GM18508 (cell line): ENCODE data around the gene COX7A1.
A peak's percentile ranks its signal among the peaks of the same experiment; 100 is the strongest.
"Not testable (repeated sequence)": the region's sequence is repeated elsewhere in the genome, so short reads cannot be mapped to it uniquely, and the experiment has no call there.

Source experiments
- ATAC-seq: cut with Tn5 transposase; IDR thresholded peaks from one replicate; pipeline ENCODE4 v1.9.1; 2021; ENCODE audit warnings: moderate number of reproducible peaks; ENCODE audit not compliant: insufficient read depth, unreplicated experiment

COX7A1 gene

DNA sequence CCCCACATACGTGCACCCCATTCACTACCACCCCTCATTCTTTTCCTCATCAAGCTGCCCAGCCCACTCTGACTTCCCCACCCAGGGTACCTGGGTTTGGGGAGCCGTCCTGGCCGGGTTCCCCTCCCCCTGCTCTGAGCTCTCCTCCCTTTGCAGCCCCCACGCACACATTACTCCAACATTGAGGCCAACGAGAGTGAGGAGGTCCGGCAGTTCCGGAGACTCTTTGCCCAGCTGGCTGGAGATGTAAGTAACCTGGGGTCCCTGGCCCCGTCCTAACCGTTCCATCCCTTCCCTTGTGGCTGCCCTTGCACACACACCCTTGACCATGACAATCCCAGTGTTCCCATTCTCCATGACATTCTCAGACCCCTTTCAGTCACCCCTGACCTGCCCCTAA, 9.8 kb downstream of the COX7A1 start:
- no peak for ATAC-seq

DNA sequence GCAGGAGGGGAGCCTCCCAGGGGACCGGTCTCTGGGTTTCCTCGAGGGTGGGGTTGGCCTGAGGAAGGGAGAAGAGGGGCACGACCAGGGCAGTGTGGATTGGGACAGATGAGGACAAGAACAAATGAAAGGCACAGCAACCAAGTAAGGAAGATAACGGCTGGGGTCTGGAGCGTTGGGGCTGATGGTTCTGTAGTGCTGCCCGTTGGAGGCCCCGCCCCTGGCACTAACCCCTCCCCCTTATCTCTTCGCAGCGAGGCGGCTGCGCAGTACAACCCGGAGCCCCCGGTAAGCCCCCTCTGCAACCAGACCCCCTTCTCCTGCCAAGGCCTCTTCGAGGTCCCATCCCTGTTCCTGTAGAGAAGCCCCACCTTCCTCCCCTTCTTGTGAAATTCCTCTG, 10.2 kb downstream of the COX7A1 start:
- ATAC-seq, result no peak

- ATAC-seq, result no peak
Measured at GRCh38 chr19:36141039-36141927, 11.0 kb downstream of the COX7A1 start.

DNA sequence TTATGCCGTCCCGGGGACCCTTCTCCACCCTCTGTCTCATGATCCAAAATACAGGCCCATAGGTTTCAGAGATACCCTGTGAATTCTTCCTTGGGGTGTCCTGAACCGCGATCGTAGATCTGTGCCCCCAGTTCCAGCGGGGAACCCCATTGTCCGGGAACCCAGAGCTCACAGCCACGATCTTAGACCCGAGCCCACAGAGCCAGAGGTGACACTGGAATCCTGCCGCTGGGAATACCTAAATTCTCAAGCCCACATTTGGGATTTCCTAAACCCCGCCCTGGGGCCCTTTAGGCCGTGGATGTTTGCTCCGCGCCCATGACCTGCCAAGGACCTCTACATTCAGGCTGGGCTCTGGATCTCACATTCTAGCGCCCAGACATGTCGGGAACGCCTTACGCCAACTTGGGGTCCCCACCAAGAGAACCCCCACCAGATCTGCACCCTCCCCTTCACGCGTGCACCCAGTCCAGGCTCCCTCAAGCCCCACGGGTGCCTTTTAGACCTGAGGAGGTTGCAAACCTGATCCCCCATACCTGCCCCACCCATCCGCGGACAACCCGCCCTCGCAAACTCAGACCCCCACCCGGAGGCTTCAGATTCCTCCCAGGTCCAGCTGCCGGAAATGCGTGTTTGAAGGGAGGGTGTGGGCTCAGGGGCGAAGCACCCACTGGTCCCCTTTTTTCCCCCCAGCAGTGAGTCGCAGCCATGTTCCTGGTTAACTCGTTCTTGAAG, 11.8 kb downstream of the COX7A1 start:
- ATAC-seq, result no peak

DNA sequence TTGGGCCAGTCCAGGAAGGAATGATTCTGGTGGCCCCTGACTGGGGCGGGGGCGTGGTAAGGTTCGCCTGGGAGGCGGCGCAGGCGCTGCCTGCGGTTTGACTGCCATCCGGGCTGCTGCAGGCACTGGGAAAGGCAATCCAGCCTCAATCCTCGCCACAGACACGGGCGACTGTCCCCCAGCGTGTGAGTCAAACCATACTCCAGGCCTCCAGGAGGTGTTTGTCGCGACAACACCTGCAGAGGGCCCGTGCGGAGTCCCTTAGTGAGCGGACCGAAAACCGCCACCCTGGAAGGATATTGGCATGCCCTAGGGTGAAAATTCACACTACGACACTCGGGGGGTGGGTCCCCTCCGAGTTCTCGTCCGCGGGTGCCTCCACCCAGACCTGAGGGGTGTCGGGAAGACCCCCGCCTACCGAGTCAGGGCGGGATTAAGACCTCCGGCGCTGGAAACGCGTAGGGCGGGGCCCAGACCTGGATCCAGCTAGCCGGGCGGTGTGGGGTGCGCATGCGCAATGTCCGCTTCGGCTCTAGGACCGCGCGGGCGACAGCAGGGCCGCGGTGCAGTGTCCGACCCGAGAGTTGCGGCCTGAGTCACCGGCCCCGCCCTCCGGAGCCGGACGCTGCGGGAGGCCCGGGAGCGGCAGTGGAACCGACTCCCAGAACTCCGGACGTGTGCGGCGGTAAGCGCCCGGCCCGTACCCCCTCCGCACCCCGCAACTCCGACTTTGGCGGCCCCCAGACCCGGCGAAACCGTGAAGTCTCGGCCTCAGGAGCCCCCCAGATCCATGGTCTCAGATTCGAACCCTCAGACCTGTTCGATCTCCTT, 12.6 kb downstream of the COX7A1 start, which contains the start of gene CAPNS1:
Gene CAPNS1, plus strand, starts transcription at position 594 of the 831 bp plus-strand sequence. CDS start 946 bp downstream, outside the sequence.
- peak; percentile 45 for ATAC-seq

GRCh38 chr19:36139120-36139472, 13.2 kb downstream of the COX7A1 start:
- no peak for ATAC-seq

GRCh38 chr19:36136964-36137686, 15.1 kb downstream of the COX7A1 start:
- no peak for ATAC-seq

DNA sequence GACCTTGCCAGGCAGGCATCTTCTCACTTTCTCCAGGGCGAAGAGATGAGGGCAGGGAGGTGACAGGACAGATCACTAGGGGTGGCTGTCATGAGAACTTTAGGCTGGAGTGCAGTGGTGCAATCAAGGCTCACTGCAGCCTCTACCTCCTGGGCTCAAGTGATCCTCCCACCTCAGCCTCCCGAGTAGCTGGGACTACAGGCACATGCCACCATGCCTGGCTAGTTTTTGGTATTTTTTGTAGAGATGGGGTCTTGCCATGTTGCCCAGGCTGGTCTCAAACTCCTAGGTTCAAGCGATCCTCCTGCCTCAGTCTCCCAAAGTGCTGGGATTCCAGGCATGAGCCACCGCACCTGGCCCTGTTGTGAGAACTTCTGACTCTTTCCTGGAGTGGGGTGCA, 17.4 kb downstream of the COX7A1 start:
- ATAC-seq, result not testable (repeated sequence)

GRCh38 chr19:36131221-36131620, 21.0 kb downstream of the COX7A1 start:
- not testable (repeated sequence) for ATAC-seq

DNA sequence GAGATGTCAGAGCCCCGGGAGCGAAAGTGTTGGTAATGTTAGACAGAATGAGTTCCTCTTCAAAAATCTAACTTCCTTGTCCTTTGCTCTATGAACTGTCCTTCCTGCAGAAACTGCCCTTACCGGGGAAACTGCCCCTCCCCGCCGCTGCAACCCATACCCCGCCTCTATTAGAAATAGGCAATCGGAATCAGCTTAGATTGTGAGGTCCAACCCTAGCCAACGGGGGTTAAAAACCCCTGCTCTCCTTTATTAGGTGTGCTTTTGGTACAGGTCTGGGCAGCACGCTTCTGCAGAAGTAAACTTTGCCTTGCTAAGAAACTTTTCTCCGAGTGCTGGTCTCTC, 23.9 kb downstream of the COX7A1 start:
- ATAC-seq, result no peak

- ATAC-seq, result no peak
Measured at GRCh38 chr19:36125557-36125956, 26.7 kb downstream of the COX7A1 start.

DNA sequence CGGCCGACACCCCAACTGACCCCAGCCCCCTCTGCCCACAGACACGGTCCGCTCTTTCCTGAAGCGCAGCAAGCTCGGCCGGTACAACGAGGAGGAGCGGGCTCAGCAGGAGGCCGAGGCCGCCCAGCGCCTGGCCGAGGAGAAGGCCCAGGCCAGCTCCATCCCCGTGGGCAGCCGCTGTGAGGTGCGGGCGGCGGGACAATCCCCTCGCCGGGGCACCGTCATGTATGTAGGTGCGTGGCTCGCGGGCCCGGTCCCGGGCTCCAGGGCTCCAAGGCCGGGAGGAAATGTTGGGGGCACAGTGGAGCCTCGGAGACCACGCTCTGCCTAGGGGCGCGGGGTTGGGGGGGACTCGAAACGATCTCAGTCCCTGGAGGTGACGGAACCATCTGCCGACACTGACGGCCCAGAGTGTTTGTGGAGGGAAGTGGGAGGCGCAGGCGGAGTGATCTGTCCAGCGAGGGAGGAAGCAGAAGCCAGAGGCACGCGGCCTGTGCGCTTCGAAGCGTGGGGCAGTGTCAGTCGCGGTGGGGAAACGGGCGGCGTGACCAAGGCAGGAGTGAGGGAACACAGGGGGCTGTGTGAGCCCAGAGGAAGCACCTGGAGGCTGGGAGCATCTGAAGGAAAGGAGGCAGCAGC, 30.6 kb downstream of the COX7A1 start:
- no peak for ATAC-seq

GRCh38 chr19:36120984-36121358, 31.3 kb downstream of the COX7A1 start:
- ATAC-seq, result no peak

GRCh38 chr19:36120092-36120983, 31.9 kb downstream of the COX7A1 start:
- ATAC-seq, result no peak

GRCh38 chr19:36116344-36116637, 36.0 kb downstream of the COX7A1 start:
- no peak for ATAC-seq

GRCh38 chr19:36115453-36116343, 36.5 kb downstream of the COX7A1 start, which contains the start of gene TBCB:
TBCB (plus strand) TSS chr19:36115468; CDS start chr19:36115561, 93 bp downstream.
- ATAC-seq, result no peak

DNA sequence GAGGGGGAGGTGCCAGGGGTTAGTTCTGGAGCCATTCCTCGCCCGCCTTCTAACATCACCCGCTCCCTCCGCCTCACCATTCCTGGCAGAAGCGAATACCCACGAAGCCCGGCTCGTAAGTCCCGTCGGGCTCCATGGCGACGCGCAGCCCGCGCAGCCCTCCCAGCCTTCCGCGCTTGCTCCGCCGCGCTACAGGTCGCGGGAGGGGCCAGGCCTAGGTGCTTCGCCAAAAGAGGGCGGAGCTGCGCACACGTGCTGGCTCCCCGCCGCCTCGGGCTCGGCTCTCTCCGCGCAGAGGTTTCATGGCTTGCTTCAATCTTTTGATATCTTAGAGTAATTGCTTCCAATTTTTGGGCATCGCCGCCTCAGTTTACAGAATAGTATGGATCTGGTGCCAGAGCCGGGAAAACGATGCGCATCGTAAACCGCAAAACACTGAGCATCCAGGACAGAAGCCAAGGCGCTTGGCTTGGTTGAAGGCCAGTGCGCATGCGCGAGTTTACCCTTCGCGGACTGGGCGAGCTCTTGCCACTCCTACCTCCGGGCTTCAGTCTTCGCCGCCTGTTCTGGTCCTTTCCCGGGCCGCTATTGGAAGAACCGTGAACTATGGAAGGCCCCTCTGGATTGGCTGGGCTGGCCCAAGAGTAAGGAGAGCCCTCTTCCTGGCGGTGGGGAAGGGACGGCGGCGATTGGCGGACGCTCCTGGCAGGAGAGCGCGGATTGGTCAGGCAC, 37.4 kb downstream of the COX7A1 start, which contains the start of gene POLR2I:
Gene POLR2I, minus strand, starts transcription at position 155 of the 732 bp plus-strand sequence. Its CDS starts 19 bp downstream, at position 136.
- ATAC-seq, result peak; percentile 58
